GM12873 (cell line): Measurements from ENCODE around the gene GFRA1.

Source experiments
- CTCF ChIP-seq: IDR thresholded peaks from 2 replicates; pipeline ENCODE4 v1.5.1; 2012; ENCODE audit warnings: low read depth, mild to moderate bottlenecking, moderate library complexity, low read length, control low read depth; ENCODE audit not compliant: insufficient read depth; ENCODE audit errors: missing control alignments

The GFRA1 gene

GRCh38 chr10:116272440-116273283 lies at the start of gene GFRA1:
Gene GFRA1 (minus strand): TSS chr10:116273206. CDS start chr10:116272029, 1,177 bp downstream.
- no peak for TF ChIP-seq CTCF

GRCh38 chr10:116316503-116316902 lies 43.5 kb upstream of the GFRA1 start:
- no peak for TF ChIP-seq CTCF

GRCh38 chr10:116312548-116312947 lies 39.5 kb upstream of the GFRA1 start:
- TF ChIP-seq CTCF = no peak

- TF ChIP-seq CTCF = no peak
These were observed 38.9 kb upstream of the GFRA1 start for GRCh38 chr10:116311706-116312490.

GRCh38 chr10:116311016-116311415 lies 38.0 kb upstream of the GFRA1 start:
- TF ChIP-seq CTCF = no peak

GRCh38 chr10:116307455-116307854 lies 34.4 kb upstream of the GFRA1 start:
- TF ChIP-seq CTCF = no peak

GRCh38 chr10:116306847-116307246 lies 33.8 kb upstream of the GFRA1 start:
- TF ChIP-seq CTCF = no peak
